GM12865 (cell line): ENCODE results near the gene ARL4C.

Experiments
- DNase-seq: peaks from one replicate; pipeline ENCODE4 v3.0.0; 2010; ENCODE audit warnings: low read depth
- H3K4me3 ChIP-seq: 2 replicates; pipeline ENCODE4 v1.5.1; 2011; ENCODE audit warnings: mild to moderate bottlenecking, low read depth, low read length, control low read depth
- CTCF ChIP-seq: IDR thresholded peaks from 2 replicates; pipeline ENCODE4 v1.5.1; 2011; ENCODE audit warnings: low read length, control low read depth, low read depth, inconsistent platforms; ENCODE audit not compliant: insufficient read depth; ENCODE audit errors: missing control alignments

The ARL4C gene

GRCh38 chr2:234453216-234453615 is 43.7 kb downstream of the ARL4C start:
- H3K4me3 ChIP-seq: no peak overlapping the region
- DNase-seq: no peak
- no peak for TF ChIP-seq CTCF

DNA sequence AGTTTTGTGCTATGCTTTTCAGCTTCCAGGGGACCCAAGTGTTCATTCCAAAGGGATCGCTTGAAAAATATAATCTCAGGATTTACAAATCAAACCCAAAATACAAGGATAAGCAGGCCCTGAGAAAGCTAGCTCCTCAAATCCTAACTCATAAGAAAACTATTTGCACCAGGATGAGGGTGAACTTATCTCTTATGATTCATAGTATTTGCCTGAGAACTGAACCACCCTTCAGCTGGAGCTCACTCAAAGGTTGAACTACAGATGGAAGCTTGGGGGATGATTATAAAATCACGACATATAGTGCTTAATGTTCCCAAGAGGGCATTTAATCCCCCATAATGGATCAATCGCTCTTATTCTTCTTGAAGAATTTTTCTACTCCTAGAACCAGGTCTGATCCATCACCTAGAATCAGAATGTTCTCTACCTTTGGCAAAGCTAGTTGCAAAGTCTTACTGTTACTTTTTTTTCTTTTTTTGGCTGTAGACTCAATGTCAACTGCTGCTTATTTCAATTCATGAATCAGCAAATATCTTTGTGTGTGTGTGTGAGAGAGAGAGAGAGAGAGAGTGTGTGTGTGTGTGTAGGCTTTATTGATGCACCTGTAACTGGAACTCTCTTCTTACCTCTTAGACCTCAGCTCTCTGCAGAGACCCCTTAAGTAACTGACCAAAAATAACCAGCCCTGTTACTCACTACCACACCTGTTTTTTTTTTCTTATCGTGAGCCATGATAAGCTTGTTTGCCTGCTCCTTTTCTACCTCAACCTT is 44.8 kb downstream of the ARL4C start:
- no peak for DNase-seq
- no peak for TF ChIP-seq CTCF
- H3K4me3 ChIP-seq: no peak overlapping the region

DNA sequence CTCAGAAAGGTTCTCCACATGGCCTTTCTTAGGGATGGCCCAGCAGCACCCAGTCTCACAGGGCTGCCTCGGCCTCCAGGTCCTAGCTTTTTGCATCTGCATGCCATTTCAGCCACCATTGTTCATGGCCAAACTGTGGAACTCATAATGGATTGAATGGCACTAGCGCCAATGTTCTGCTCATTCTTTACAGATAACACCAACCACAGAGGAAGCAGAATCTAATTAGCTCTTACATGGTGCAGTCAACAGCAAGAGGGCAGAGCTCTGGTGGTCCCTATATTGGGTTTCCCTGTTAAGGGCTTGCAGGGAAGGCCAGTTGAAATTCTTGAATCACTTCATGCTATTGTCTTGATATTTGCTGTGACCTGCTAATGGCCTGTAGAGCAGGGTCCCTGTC is 45.6 kb downstream of the ARL4C start:
- H3K4me3 ChIP-seq: no peak overlapping the region
- TF ChIP-seq CTCF: no peak
- DNase-seq: no peak

GRCh38 chr2:234450431-234451124 is 46.3 kb downstream of the ARL4C start:
- no peak for TF ChIP-seq CTCF
- H3K4me3 ChIP-seq: no peak overlapping the region
- DNase-seq: no peak

DNA sequence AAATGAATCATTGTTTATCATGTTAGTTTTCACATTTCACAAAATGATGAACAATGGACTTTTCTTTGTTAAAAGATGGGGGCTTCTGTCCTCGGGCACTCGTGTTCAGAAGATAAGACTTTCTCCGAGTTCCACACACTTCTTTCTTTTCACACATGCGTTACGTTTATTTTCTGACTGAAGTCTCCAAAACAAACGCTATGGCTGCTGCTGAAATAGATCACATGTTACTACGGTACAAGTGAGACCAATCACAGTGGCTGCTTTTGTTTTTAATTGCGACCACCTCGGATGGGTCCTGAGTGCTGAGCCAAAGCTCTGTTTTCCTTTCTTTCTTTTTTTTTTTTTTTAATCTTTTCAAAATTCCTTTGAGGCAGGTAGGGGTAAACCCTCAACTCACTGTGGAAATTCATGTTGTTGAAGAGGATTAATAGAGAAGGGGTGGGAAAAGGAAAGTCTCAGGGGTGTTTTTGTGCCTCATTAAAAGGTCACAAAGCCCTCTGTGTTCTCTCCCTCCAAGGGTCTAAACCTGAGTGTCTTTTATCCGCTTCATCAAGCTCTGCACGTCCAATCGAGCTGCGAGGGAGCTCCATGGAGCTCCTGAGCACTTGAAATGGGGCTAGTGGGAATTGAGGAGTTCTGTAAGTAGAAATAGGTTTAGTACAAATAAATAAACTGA is 48.2 kb downstream of the ARL4C start:
- TF ChIP-seq CTCF: no peak
- DNase-seq: no peak
- H3K4me3 ChIP-seq: no peak overlapping the region

DNA sequence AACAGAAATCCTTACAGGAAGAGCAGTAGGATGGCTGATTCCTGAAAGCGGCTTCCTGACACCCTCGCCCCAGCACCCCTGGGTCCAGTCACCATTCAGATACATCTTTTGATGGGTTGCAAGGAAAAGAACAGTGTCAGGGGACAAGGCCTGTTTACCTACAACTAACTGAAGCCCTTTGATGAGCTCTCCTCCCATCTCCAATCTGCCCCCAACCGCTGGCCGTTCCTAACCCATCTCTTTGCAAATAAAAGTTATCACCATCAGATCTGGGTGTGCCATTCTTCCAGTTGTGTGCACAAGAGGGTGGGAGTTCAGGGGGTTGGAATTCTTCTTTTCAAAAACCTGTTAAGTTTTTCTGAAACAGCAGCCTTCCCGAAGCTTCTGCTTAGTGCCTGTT is 48.9 kb downstream of the ARL4C start:
- TF ChIP-seq CTCF: no peak
- no peak overlapping the region for H3K4me3 ChIP-seq
- no peak for DNase-seq
